ENCODE measurements around the gene LYZL4. TPM values are rescaled to one million over a fixed set of nuclear protein-coding genes. Genes with fewer than 3 reads are reported as not detected.
A peak's percentile ranks its signal among the peaks of the same experiment; 100 is the strongest.

The LYZL4 gene
- polyA plus RNA-seq, 10 donors = not detected

DNA sequence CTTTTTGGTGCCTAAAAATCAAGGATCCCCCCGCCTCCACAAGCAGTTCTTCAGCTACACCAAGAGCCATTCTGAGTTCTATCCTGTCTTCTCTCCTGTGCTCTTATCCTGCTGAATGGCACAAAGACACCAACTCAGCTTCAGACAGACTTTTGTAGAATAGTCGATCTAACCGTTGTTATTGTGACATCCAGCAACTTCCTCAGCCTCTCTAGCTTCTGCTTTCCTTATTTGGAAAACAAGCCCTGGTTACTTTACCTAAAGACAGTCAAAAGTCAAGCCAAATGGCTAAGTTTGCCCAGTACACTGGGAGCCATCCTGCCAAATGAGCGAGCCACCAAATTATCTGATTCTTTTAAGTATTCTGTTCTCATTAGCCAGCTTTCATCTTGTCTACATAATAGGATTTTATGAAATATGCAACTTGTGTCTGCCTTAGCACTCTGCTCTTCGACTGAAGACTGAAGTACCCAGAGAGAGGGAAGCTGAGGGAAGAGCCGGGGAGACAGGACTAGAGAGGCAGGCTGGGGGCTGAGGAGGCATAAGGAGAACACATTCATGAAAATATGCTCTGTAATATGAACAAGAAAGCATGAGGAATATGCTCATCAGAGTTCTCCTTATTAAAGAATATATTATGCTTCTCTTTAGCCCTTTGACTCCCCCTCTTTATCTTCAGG, 35.1 kb downstream of the LYZL4 start:
- peak in 1 of 3 donors; percentile 30 for DNase-seq

DNA sequence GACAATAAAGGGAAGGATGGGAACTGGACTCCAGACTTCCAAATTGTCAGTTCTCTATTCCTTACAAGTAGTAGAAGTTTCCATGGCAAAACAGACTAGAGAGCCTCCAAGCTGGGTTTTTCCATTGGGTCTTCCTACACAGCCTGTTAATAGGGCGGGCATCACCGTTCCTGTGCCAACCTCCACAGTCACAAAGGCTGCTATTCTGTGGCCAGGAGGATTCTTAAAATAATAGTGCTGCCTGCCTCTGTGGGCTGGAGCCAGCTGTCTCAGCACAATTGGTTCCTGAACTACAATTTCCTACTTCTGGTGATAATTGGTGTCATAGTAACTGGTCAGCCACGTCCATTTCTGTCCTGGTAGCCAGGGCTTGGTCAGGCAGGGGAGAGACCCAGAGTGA, 38.6 kb downstream of the LYZL4 start:
- no peak for DNase-seq

- no peak for DNase-seq
Measured at GRCh38 chr3:42369832-42370231, 40.6 kb downstream of the LYZL4 start.

DNA sequence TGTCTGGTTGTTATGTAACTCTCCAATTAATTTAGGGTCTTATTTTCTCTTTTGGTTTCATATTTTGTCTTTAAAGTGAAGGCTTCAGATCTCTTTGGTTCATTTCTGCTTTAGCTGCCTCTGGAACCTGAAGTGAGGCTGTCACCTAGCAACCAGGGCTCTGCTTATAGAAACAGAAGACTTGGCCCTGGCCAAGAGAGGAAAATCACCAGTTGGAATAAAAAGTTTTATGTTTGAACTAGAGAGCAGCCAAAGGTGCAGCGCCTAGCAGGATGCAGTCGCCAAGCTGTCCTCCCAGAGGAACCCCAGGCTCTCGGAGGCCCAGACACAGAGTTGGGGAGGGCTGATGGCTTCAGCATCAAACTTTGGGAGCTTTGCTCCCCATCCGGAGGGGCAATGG, 41.1 kb downstream of the LYZL4 start:
- peak; percentile 80 to 96 (median 93) for DNase-seq

DNA sequence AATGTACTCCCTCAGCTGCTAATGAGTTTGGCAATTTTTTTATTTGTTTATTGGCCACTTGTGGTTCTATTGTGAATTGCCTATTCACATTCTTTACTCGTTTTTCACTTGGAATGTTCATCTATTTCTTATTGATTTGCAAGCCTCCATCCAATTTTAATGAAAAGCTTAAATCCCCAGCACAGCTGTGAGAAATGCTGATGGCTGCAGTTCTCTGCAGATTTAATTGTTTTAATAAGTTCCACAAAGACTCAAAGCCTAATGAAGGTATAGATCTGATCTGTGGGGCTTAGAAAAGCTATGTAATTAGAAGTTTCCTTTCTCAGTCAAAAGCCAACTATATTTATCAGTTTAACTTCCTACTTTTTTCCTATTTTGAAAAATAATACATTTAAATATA, 41.5 kb downstream of the LYZL4 start:
- no peak for DNase-seq

GRCh38 chr3:42367903-42368302, 42.5 kb downstream of the LYZL4 start:
- no peak for DNase-seq

DNA sequence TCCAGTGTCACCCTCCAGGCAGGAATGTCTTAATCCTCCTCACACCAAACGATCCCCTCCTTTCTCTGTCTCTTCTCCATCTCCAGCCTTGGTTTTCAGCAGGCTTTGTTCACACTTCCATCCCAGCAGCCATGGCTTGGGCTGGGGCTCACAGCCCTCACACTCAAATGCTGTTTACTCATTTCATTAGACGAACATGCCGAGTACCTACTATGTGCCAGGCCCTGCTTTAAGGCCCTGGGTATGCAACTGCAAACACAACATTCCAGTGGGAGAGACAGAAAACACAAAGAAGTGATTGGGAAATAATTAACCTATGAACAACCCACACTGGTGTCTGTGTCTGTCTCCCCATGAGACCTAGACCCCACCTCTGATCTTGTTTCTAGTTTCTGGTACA, 43.9 kb downstream of the LYZL4 start:
- DNase-seq = no peak

- DNase-seq = no peak
Measured at GRCh38 chr3:42357335-42357734, 53.1 kb downstream of the LYZL4 start.

DNA sequence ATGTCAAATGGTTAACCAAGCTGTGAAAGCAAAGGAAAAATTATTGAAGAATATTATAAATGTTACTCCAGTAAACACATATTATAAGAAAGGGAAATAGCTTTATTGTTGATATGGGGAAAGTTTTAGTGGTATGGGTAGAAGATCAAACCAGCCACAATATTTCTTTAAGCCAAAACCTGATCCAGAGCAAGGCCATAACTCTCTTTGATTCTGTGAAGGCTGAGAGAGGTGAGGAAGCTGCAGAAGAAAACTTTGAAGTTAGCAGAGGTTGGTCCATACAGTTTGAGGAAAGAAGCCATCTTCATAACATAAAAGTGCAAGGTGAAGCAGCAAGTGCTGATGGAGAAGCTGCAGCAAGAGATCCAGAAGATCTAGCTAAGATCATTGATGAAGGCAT, 54.8 kb downstream of the LYZL4 start:
- DNase-seq = no peak

GRCh38 chr3:42353631-42354030, 56.8 kb downstream of the LYZL4 start:
- DNase-seq = no peak

GRCh38 chr3:42351207-42351606, 59.2 kb downstream of the LYZL4 start:
- peak in 2 of 3 donors; percentile 21 to 30 for DNase-seq

DNA sequence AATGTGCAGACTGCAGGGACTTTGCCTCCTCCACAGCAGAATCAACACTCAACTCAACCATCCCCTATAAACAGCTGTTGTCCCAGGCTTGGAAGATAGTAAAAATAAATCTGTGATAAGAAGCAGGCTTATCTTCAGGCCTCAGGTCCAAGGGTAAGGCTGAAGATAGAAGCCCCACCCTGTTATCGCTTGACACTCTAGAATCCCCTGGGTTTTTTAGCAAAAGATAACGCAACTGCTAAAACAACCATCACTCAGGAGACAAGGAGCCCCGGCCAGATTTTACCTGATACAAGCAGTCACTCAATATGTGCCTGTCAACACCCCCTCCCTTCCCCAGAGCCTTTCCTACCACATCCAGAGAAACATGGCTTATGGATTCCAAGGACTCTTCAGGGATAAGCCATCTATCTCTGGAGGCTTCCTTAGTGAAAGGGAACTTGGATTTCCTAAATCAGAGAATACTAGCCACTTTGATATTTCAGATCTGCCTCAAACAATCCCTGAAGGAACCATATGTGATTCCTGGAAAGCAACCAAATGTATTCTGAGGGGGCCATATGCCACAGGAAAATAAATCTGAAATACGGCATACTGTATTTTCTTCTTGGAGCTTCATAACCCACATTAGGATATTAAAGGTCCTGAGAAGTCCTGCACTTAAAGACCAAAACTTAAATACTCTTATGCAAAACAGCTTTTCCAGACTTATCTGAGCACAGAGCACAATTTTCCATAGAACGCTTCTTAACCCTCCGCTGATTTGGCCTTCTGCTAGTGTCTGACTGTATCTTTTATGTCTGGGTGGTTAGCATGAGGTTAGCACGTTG, 60.4 kb downstream of the LYZL4 start:
- DNase-seq = no peak

- no peak for DNase-seq
Measured at GRCh38 chr3:42347928-42348327, 62.5 kb downstream of the LYZL4 start.

Other genes with a start within 250 kb of the LYZL4 start
- gene CCK, start 144.4 kb downstream of the LYZL4 start, polyA plus RNA-seq (ENCODE audit: insufficient read length in 10 of 10) = 10 to 100 TPM in 3 of 10 donors, 1 to 10 TPM in 7; 2.9 to 19.5 (median 6.4) TPM
- 1 to 10 TPM in 8 of 10 donors, under 1 TPM in 2; 0.75 to 4.5 (median 1.9) TPM for gene VIPR1, start 92.0 kb upstream of the LYZL4 start, polyA plus RNA-seq (ENCODE audit: insufficient read length in 10 of 10)
- 10 to 100 TPM; 18.4 to 27.8 (median 24.4) TPM for gene SEC22C, start 171.4 kb upstream of the LYZL4 start, polyA plus RNA-seq (ENCODE audit: insufficient read length in 10 of 10)
- 10 to 100 TPM; 10.5 to 19.5 (median 12.7) TPM for gene SS18L2, start 180.2 kb upstream of the LYZL4 start, polyA plus RNA-seq (ENCODE audit: insufficient read length in 10 of 10)
- gene NKTR, start 190.1 kb upstream of the LYZL4 start, polyA plus RNA-seq (ENCODE audit: insufficient read length in 10 of 10) = 100 to 1,000 TPM in 4 of 10 donors, 10 to 100 TPM in 6; 39.3 to 141 (median 64.6) TPM
- 10 to 100 TPM; 26.3 to 37.7 (median 28.4) TPM for gene ZBTB47, start 243.1 kb upstream of the LYZL4 start, polyA plus RNA-seq (ENCODE audit: insufficient read length in 10 of 10)